ENCODE results near the gene LTC4S.
"Not testable (repeated sequence)": the region's sequence is repeated elsewhere in the genome, so short reads cannot be mapped to it uniquely, and the experiment has no call there.

Gene LTC4S

DNA sequence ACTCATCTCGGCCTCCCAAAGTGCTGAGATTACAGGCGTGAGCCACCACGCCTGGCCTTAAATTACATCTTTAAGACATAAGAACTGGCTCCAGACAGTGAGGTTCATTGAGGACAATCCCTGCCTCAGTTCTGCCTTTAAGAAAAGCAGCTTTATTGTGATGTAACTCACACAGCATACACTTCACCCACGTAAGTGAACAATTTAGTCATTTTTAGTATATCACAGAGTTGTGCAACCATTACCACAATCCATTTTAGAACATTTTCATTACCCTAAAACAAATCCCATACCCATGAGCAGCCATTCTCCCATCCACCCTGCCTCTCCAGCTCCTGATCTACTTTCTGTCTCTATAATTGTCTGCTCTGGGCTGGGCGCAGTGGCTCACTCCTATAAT lies 24.0 kb upstream of the LTC4S start:
- DNase-seq: no peak

DNA sequence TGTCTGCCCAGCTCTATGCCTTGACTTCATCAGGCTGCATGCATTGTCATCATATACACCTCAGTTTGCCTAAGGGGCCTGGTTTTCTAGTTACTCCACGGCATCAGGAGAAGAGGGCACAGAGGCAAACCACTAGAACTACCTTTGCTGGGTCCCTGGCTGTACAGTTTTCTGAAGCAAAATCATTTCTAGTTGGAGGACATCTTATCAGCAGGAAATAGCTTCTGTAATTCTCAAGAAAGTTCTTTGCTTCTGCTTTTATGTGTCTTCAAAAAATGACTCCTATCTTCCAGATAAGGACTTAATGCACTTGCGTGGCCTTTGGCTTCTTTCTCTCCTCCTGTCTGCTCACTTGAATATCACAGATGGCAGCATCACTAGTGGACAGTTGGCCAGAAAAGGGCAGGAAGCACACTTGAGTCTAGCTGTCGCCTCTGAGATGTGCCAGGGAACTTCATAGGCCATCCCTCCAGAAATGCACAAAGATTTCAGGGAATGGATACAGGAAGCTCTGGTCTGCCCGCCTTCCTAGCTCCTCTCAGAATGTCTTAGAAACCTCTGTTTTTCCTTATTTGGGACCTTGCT lies 22.4 kb upstream of the LTC4S start:
- DNase-seq: no peak

DNA sequence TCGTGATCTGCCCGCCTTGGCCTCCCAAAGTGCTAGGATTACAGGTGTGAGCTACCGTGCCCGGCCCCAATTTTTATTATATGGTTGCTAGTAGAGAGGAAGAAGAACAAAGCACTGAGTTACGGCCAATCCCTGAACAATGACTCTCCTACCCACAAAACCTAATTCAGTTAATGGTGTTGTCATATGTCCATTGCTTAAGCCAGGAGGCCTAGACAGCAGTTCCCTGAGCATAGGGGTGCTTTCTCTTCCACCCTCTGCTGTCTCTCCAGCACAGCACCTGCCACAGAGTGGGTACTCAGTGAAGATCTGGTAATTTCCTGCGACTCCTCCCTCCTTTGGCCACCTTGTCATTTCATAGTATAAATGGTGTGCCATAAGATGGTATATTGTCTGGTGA lies 21.4 kb upstream of the LTC4S start:
- DNase-seq: no peak

DNA sequence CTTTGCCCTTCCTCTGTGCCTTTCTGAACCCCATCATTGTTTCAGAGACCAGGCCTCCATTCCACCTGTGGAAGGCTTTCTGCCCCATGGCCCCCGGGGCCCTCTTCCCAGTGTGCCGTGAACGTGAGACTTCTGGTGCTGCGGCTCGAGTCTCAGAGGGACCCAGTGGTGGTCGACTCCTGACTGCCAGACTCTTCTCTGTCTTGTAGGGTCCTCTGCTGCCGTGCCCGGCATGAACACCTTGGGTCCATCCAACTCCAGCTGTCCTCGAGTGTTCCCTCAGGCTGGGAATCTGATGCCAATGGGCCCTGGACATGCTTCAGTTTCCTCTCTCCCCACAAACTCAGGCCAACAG lies 20.1 kb upstream of the LTC4S start:
- no peak for DNase-seq

DNA sequence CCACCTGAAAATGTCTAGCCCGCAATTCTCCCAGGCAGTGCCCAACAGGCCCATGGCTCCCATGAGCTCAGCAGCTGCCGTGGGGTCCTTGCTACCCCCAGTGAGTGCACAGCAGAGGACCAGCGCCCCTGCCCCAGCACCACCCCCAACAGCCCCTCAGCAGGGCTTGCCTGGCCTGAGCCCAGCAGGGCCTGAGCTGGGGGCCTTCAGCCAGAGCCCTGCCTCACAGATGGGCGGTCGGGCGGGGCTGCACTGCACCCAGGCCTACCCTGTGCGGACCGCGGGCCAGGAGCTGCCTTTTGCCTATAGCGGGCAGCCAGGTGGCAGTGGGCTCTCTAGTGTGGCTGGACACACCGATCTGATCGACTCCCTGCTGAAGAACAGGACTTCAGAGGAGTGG lies 19.3 kb upstream of the LTC4S start:
- no peak for DNase-seq

DNA sequence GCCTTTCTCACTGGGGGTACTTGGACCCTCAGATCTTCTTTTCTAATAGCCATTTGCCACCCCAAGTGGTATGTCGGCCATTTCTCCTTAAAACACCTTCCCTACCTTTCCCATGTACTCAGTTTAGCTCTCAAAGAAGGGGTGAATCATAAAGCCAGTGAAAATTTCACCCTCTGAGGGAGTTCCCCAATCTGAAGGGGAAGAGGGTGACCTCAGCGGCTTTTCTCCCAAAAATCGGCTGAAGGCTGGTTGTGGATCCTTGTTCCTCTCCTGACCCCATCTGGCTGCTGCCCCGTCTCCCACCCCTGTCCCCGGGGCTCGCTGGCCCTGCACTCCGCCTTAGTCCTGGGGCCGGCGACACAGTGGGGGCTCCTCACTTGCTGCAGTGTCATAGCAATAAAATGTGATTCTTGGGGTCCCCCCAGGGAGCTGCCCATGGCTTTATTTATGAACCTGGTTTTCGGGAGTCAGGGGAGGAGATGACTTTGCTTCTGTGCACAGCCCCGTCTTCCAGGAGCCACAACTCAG lies 17.3 kb upstream of the LTC4S start:
- no peak for DNase-seq

DNA sequence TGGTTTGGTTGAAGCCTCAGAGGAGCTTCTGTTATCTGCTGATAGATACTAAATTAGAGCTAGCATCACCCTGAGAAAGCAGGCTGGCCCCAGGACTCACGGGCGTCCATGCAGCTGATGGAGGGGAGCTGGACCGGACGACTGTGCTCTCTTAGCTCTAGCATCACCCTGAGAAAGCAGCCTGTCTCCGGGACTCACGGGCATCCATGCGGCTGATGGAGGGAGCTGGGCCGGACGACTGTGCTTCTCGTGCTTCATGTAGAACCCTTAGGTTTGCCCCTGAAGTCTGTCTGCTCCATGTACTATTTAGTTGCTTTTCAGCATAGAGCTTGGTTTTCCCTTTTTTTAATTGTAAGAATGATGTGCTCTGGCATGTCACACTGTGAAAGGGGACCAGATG lies 16.3 kb upstream of the LTC4S start:
- DNase-seq: no peak

DNA sequence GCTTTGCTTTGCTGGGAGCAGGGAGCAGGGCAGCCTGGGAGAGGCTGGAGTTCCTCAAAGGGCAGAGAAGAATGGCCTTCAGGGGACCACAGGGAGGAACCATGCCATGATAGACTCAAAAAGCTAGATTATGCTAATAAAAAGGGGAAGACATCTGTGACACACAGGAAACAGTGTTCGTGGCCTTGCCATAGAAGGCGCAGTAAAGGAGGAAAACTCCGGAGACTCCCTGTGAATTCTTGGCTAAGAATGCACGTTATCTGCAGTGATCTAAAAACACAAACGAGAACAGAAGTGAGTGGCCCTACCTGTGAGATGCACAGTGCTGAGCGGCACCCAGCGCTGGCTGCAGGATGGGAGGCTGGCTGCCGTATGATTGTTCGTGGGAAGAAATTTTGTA lies 15.9 kb upstream of the LTC4S start:
- no peak for DNase-seq

DNA sequence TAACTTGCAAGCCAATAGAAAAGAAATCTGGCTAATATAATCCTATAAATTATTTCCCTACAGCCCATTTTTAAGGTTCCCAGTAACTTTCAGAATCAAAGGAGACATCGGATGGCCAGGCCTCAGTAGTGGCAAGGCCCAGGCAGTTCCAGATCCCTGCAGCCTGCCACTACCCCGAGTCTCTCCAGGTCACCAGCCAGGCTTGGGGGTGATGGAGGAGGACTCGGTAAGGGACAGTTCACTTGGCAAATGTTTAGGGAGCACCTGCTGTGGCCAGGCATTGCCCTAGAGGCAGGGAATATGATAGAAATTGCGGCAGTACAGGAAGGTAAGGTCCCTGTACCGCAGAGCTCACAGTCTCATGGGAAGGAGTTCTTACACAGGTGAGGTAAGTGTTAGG lies 15.2 kb upstream of the LTC4S start:
- no peak for DNase-seq

DNA sequence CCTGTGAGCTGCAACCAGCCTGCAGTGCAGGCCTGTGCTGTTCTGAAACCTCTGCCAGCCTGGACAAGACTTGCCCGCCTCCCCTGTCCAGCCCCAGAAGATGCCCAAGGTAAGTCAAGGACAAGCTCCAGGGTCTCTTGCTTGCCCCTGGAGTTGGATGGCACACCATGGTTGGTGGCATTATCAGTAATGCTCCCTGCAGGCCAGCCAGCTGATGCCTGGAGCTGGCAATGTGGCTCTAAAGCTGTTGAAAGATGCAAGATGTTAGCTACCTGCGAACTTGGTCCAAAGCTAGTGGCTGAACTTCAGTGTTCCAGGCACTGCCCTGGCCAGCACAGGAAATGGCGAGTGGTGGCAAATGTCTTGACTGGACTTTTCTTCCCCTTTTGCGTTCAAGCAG lies 14.0 kb upstream of the LTC4S start:
- DNase-seq: no peak

DNA sequence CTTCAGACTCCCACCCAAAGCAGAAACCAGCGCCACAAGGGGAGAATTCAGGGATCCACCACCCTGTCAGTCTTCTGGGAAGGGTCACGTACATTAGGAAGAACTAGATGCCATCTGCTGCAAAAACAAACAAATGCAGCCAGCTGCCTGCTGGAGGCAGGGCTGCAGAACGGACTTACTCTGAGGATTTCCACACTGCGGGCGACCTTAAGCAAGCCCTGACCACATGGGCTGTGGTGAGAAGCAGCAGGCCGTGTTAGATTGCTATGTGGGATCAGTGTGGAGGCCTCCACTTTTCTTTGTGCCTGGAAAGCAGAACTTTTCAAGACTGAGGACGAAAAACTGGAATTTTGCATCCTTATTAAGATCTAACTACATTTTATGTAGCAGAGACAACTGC lies 13.4 kb upstream of the LTC4S start:
- DNase-seq: no peak

DNA sequence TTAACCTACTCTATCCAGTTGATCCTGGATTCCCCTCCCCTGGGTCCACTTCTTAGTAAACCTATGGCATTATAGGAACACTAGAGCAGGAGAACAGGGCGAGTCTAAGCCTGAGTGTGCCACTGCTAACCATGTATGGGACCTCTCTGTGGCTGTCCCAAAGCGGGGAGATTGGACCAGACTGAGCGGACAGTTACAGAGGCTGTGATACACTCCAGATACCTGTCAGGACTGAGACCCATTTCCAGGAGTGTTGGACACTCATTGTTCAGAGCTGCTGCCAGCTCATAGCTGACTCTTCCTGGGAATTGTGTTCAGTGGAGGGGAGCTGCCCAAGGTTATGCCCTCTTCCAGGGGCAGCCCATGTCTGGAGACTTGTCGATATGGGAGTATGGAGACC lies 11.9 kb upstream of the LTC4S start:
- DNase-seq: no peak

DNA sequence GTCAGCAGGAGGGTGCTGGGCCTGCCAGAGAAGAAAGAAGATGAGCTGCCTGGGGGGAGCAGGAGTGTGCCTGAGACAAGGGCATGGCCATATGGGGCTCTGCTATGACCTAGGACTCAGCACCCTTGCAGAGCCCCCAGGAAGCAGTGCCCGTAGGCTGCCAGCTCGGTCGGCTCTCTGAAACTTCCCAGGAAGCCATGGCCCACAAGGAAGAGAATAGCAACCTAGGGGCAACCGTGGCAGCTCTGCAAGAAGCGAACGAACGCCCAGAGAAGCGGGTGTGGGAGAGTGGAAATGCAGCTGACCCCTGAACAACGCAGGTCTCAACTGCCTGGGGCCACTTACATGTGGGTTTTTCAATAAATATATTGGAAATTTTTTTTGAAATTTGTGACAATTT lies 10.7 kb upstream of the LTC4S start:
- DNase-seq: no peak

DNA sequence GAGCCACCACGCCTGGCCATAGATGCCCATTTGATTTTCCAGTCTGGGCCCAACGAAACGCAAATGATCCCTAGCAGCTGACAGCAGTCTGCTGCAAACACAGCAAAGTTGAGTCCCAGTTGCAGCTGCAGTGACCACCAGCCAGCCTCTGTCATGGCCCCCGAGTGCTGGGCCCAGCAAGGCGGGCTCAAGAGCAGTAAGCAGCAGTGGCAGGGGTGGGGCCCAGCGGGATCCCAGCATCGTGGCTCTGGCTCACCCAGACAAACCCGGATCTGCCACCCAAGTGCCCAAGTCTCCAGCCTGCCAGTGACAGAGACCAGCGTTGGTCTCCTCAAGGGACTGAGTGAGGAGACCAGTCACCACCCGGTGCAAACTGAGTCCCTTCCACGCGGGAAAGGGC lies 6.9 kb upstream of the LTC4S start:
- no peak for DNase-seq

DNA sequence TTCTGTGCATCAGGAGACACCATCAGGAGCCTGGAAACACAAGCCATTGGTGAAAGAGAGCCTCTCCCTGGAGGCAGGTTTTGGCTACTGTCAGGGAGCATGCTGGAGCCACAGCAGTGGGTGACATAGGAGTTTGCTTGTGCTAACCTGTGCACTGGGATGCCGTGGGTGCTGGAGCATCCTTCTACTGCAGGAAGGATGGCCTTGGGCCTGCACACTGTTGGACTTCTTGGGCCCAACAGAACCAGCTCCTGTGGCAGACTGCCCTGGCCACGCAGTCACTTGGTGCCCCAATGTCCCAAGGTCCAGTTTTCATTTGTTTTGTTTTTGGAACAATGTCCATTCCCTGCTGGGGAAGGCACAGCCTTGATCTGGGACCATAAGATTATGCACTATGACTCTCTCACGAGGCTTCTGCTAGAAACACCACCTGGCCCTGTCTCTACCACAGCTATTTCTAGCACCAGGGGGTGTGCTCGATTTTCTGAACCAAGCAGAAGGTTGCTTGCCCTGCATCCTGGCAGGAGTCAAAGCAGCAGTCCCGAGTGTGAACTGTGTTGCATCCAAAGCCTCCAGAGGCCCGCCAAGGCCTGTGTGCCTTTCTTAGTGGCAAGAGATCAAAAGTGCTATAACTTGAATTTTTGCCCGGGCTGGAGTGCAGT lies 5.5 kb upstream of the LTC4S start:
- DNase-seq: no peak

DNA sequence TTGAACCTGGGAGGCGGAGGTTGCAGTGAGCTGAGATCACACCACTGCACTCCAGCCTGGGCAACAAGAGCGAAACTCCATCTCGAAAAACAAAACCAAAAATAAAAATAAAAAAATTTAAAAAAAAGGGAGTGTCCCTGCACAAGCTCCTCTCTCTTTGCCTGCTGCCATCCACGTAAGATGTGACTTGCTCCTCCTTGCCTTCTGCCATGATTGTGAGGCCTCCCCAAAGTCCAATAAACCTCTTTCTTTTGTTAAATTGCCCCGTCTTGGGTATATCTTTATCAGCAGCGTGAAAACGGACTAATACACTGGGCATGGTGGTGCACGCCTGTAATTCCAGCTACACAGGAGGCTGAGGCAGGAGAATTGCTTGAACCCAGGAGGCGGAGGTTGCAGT lies 4.5 kb upstream of the LTC4S start:
- not testable (repeated sequence) for DNase-seq

DNA sequence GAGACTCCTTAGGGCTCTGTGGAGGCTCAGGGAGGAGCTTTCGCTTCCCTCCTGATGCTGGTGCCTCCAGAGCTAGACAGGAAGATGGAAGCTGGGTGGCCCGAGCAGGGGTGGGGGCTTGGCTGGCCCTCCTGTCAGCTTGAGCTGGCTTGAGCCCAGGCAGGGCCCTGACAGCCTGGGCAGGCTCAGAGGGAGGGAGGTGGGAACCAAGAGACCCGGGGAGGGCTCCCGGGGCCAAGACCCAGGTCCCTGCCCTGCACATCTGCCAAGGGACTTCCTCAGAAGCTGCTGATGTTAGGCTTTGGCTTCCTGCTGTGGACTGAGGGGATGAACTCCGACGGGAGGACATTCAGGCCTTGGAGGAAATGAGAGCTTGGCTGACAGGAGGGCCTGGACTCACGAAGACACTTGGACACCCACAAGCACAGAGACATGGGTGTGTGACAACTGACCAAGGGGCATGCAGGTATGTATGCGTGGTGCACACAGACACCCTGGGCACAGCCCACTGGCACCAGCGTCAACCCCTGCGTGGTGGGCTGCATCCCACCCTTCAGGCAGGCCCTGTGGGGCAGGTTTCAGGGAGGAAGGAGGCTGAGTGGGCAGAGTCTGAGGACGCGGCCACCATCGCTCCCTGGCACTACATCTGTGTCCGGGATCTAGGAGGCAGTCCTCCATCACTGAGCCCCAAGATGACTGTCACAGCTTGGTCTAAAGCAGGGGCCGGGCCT lies 1.7 kb upstream of the LTC4S start:
- DNase-seq: no peak

DNA sequence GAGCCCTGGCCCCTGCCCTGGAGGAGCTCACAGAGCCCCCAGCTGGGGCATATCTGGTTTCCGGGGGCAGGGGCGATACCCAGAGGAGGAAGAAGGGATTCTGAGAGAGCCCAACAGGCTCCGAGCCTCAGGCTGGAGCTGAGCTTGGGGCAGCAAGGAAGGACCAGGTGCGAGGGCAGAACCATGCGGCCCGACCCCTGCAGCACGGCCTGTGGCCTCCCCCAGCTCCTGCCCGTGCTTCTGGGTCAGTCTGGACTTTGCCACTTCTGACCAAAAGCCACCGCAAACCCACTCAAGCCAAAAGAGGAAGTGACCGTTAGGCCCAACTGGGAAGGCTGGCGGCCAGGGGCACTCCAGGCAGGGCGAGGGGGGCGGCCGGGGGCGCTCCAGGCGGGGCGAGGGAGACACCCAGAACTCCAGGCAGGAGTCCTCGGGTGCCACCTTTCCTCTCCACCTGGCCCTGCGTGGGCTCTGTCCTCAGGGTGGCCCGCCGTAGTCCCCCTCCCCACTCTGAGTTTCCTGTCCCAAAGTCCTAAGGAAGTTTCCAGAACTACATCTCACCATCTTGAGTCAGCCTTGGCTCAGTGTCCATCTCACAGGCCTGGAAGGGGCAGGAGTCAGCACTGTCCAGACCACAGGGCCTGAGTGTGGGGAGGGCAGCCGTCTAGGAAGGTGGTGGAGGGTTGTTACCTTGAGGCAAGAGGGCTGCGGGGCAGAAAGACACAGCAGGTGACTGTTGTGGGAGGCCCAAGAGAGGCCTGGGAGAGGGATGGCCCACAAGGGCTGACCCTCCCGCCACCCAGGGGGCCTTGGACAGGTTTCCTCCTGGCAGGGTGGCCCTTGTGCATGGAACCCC lies 946 bp upstream of the LTC4S start:
- no peak for DNase-seq

DNA sequence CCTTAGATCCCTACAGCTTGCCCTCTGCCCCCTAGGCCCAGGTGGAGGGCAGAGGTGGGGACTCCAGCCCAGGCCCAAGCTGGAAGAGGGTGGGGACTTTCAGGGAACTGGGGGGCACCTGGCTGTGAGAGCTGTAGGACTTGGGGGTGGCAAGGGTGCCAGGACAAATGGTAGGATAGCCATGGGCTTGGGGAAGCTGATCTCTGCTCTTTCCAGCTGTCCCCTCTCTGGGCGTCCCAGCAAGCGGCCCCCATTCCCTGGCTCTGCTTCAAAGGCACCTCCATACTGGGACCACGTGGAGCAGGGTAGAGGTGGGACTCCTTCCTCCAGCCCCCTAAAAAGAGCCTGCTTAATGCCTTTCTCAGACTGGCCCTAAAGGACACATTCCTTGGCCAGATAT lies 385 bp downstream of the LTC4S start:
- DNase-seq: no peak

DNA sequence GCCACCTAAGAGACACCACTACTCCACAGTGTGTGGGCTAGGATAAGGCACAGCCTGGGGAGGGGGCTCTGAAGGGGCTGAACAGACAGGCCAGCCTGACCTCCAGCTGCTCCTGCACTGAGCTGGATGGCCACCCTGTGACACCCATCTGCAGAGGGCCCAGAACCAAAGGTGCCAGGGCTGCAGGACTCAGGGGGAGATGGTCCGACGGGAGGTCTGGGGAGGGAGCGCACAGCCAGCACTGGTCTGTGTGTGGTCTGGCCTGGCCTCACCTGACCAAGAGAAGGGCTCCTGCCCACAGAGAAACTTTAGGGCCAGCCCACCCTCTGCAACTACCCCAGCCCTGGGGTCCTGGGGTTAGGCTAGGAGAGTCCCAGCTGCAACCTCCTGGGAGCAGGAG lies 789 bp downstream of the LTC4S start:
- no peak for DNase-seq

DNA sequence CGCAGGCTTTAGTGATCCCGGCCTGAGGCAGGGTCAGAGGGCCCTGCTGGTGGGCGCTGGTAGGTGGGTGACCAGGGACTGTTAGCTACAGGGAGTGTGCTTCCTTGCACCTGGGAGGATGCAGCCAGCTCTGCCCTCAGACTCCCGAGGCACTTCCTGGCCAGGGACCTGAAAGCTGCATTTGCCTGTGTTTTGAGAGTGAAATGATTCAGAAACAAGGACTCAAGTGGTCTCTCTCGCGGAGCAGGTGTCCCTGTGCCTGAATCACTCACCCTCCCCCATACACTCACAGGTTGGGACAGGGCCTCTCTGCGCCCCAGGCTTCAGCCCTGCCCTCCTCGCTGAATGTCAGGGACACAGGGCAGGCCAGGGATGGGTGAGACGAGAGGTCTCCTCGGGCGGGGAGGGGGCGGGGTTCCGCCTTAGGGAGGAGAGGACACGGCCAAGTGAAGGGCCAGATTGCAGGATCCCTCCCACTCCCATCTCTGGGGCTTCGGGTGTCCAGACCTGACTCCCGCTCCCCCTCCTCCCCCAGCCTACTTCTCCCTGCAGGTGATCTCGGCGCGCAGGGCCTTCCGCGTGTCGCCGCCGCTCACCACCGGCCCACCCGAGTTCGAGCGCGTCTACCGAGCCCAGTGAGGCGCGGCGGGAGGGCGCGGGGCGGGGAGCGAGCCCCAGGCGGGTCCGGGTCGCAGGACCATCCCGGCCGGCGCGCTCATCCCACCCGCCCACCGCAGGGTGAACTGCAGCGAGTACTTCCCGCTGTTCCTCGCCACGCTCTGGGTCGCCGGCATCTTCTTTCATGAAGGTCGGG lies 1.5 kb downstream of the LTC4S start:
- DNase-seq: peak; percentile 24
